Smooth muscle cell (in vitro differentiated cells): ENCODE results near the gene OXCT2. TPM values are rescaled to one million over a fixed set of nuclear protein-coding genes. Genes with fewer than 3 reads are reported as not detected.

ENCODE experiments used
- DNase-seq: peaks from one replicate; lab custom pipeline; 2025; ENCODE audit not compliant: unreplicated experiment; lab: John Stamatoyannopoulos, UW
- H2AFZ ChIP-seq: fragments of 200-600 bp; sonication (generic); 2 replicates; pipeline ENCODE4 v1.6.0; 2016; ENCODE audit warnings: antibody characterized with exemption, low read depth, mild to moderate bottlenecking
- H3F3A ChIP-seq: fragments of 200-600 bp; sonication (generic); 2 replicates; pipeline ENCODE4 v1.6.0; 2017; ENCODE audit warnings: antibody characterized with exemption, low read depth
- H3K27ac ChIP-seq: fragments of 200-600 bp; sonication (generic); 2 replicates; pipeline ENCODE4 v1.5.1; 2016; ENCODE audit warnings: low read depth, mild to moderate bottlenecking
- H3K27me3 ChIP-seq: fragments of 200-600 bp; sonication (generic); 2 replicates; pipeline ENCODE4 v1.6.1; 2016; ENCODE audit warnings: low read depth, mild to moderate bottlenecking
- H3K36me3 ChIP-seq: fragments of 200-600 bp; sonication (generic); 2 replicates; pipeline ENCODE4 v1.5.1; 2016; ENCODE audit warnings: low read depth
- H3K4me1 ChIP-seq: fragments of 200-600 bp; sonication (generic); 2 replicates; pipeline ENCODE4 v1.5.1; 2016; ENCODE audit warnings: low read depth
- H3K4me2 ChIP-seq: fragments of 200-600 bp; sonication (generic); 2 replicates; pipeline ENCODE4 v1.6.0; 2016; ENCODE audit warnings: mild to moderate bottlenecking
- H3K4me3 ChIP-seq: fragments of 200-600 bp; sonication (generic); 2 replicates; pipeline ENCODE4 v1.5.1; 2016; ENCODE audit warnings: mild to moderate bottlenecking
- H3K79me2 ChIP-seq: fragments of 200-600 bp; sonication (generic); 2 replicates; pipeline ENCODE4 v1.6.0; 2016; ENCODE audit warnings: low read depth, mild to moderate bottlenecking
- H3K9ac ChIP-seq: fragments of 200-600 bp; sonication (generic); 2 replicates; pipeline ENCODE4 v1.6.0; 2016; ENCODE audit warnings: low read depth
- H3K9me3 ChIP-seq: fragments of 200-600 bp; sonication (generic); replicated peaks from 2 replicates; pipeline ENCODE4 v1.5.1; 2016; ENCODE audit warnings: low read depth
- H4K20me1 ChIP-seq: fragments of 200-600 bp; sonication (generic); 2 replicates; pipeline ENCODE4 v1.6.0; 2016; ENCODE audit warnings: low read depth
- CTCF ChIP-seq: fragments of 200-600 bp; sonication (generic); IDR thresholded peaks from 2 replicates; pipeline ENCODE4 v1.5.1; 2017; ENCODE audit warnings: borderline replicate concordance, mild to moderate bottlenecking, antibody characterized with exemption; ENCODE audit not compliant: insufficient read depth, poor library complexity, severe bottlenecking
- WGBS: methylation state at CpG from one replicate; pipeline ENCODE4 v1.1.7; 2016; ENCODE audit warnings: low lambda C conversion rate; 5-methylcytosine and 5-hydroxymethylcytosine counted together
- polyA plus RNA-seq: library from polyadenylated mRNA; unstranded; fragments of >200 nt; fragmentation: Nextera tagmentation; extraction: Ambion mirVana; gene quantifications from 2 replicates; pipeline ENCODE4 v1.2.1, GENCODE V29; 2016
- total RNA-seq: library from RNA; depleted of rRNA; stranded (reverse); fragments of >200 nt; gene quantifications from 2 replicates; pipeline ENCODE4 v1.2.3, GENCODE V29; 2014

OXCT2 gene
- total and polyA plus RNA-seq, 2 experiments from 2014 or later = not detected

- H3K79me2 ChIP-seq = no peaks in the 10 kb centered on the region
- 95% methylated on average over 23 of the region's 30 CpGs for WGBS
- no peak overlapping the region for H3K27ac ChIP-seq
- no peak for TF ChIP-seq CTCF
- no peak overlapping the region for H3K4me2 ChIP-seq
- no peaks in the 10 kb centered on the region for H4K20me1 ChIP-seq
- no peaks in the 10 kb centered on the region for H3K4me1 ChIP-seq
- H3F3A ChIP-seq = no peaks in the 10 kb centered on the region
- no peaks in the 10 kb centered on the region for H3K27me3 ChIP-seq
- H3K9me3 ChIP-seq = no peaks in the 10 kb centered on the region
- H3K36me3 ChIP-seq = no peaks in the 10 kb centered on the region
- no peak overlapping the region for H3K9ac ChIP-seq
- DNase-seq = no peak
- no peak overlapping the region for H2AFZ ChIP-seq
- no peak overlapping the region for H3K4me3 ChIP-seq
These were observed 8.3 kb downstream of the OXCT2 start for GRCh38 chr1:39762550-39763540.

- H4K20me1 ChIP-seq = no peaks in the 10 kb centered on the region
- no peaks in the 10 kb centered on the region for H3K9me3 ChIP-seq
- H3K9ac ChIP-seq = no peak overlapping the region
- no peak overlapping the region for H2AFZ ChIP-seq
- no peak for TF ChIP-seq CTCF
- H3K27ac ChIP-seq = no peak overlapping the region
- WGBS = 92% methylated on average over 16 of the region's 16 CpGs
- no peaks in the 10 kb centered on the region for H3F3A ChIP-seq
- no peak overlapping the region for H3K4me2 ChIP-seq
- DNase-seq = no peak
- no peaks in the 10 kb centered on the region for H3K36me3 ChIP-seq
- no peak overlapping the region for H3K4me3 ChIP-seq
- H3K27me3 ChIP-seq = no peaks in the 10 kb centered on the region
- H3K79me2 ChIP-seq = no peaks in the 10 kb centered on the region
- no peaks in the 10 kb centered on the region for H3K4me1 ChIP-seq
These were observed 9.4 kb downstream of the OXCT2 start for GRCh38 chr1:39761557-39762260.

- Histone ChIP-seq H3K27me3 (no peaks in the 10 kb centered on the region), H3K4me2 (no peak overlapping the region), H3K4me1 (no peaks in the 10 kb centered on the region), H4K20me1 (no peaks in the 10 kb centered on the region), H3K36me3 (no peaks in the 10 kb centered on the region), H2AFZ (no peak overlapping the region), H3K27ac (no peak overlapping the region), H3F3A (no peaks in the 10 kb centered on the region), H3K9ac (no peak overlapping the region), H3K79me2 (no peaks in the 10 kb centered on the region), H3K9me3 (no peaks in the 10 kb centered on the region), H3K4me3 (no peak overlapping the region)
- 83% methylated on average over 9 of the region's 9 CpGs for WGBS
- TF ChIP-seq CTCF = no peak
- DNase-seq = no peak
These were observed 10.1 kb downstream of the OXCT2 start for GRCh38 chr1:39761016-39761415.
